Naive thymus-derived CD4-positive, alpha-beta T cell (primary cell): ENCODE data around the gene SEC14L2. TPM values are rescaled to one million over a fixed set of nuclear protein-coding genes. Genes with fewer than 3 reads are reported as not detected.

Experiments
- ATAC-seq: fragments of 150-1000 bp; cut with Tn5 transposase; 2 replicates; pipeline ENCODE4 v1.10.0; 2021; ENCODE audit warnings: mild to moderate bottlenecking, moderate library complexity
- CTCF ChIA-PET: fragments of 350-600 bp; sonication (Branson Sonifier 250); formaldehyde crosslinking; loops from one replicate; lab custom pipeline; 2021; ENCODE audit warnings: antibody characterized with exemption; lab: Charles Lee
- POLR2A ChIA-PET: fragments of 350-600 bp; sonication (Branson Sonifier 250); formaldehyde crosslinking; loops from one replicate; lab custom pipeline; 2021; ENCODE audit warnings: antibody characterized with exemption, inconsistent platforms; lab: Charles Lee
- DNase-seq, 9 donors: peaks; one replicate each; pipeline versions ENCODE4 v3.0.0 to v3.0.0-alpha.2; 2020 to 2022; ENCODE audit warnings: mixed read lengths in 1 of 9
- H3K27ac ChIP-seq: one replicate; pipeline ENCODE4 v1.7.0; 2013; ENCODE audit warnings: mild to moderate bottlenecking, low read depth, low read length, moderate library complexity
- H3K27me3 ChIP-seq, 2 donors: one replicate each; pipeline ENCODE4 v1.7.0; 2013; ENCODE audit warnings: low read length in 2 of 2, mild to moderate bottlenecking in 2 of 2, moderate library complexity in 2 of 2; ENCODE audit not compliant: control insufficient read depth in 2 of 2, insufficient read depth in 2 of 2
- H3K36me3 ChIP-seq, 3 experiments: 1 replicate in 2 of 3; 2 replicates in 1 of 3; pipeline ENCODE4 v1.7.0; 2013; ENCODE audit warnings: low read length in 3 of 3, mild to moderate bottlenecking in 3 of 3, moderate library complexity in 1 of 3; ENCODE audit not compliant: insufficient read depth in 3 of 3, control insufficient read depth in 2 of 3
- H3K4me1 ChIP-seq, 2 donors: one replicate each; pipeline ENCODE4 v1.7.0; 2013; ENCODE audit warnings: low read length in 2 of 2, mild to moderate bottlenecking in 2 of 2, moderate library complexity in 1 of 2; ENCODE audit not compliant: control insufficient read depth in 2 of 2, insufficient read depth in 2 of 2
- H3K4me3 ChIP-seq: 2 replicates; pipeline ENCODE4 v1.7.0; 2013; ENCODE audit warnings: mild to moderate bottlenecking, low read length
- H3K9me3 ChIP-seq, 3 experiments: 1 replicate in 2 of 3; 2 replicates in 1 of 3; pipeline ENCODE4 v1.7.0; 2013; ENCODE audit warnings: low read length in 3 of 3; ENCODE audit not compliant: control insufficient read depth in 2 of 3
- H3K27ac Mint-ChIP-seq, 9 donors: one replicate each; pipeline ENCODE4 v1.8.0; 2020 to 2022; ENCODE audit warnings: mixed read lengths in 9 of 9, mild to moderate bottlenecking in 8 of 9, moderate library complexity in 5 of 9, inconsistent platforms in 2 of 9
- H3K27me3 Mint-ChIP-seq, 5 donors: one replicate each; pipeline ENCODE4 v1.8.0; 2021 to 2022; ENCODE audit warnings: mixed read lengths in 5 of 5, mild to moderate bottlenecking in 1 of 5
- H3K36me3 Mint-ChIP-seq, 5 donors: one replicate each; pipeline ENCODE4 v1.8.0; 2020 to 2022; ENCODE audit warnings: mixed read lengths in 5 of 5, mild to moderate bottlenecking in 3 of 5, inconsistent platforms in 1 of 5
- H3K4me1 Mint-ChIP-seq, 7 donors: one replicate each; pipeline ENCODE4 v1.8.0; 2020 to 2022; ENCODE audit warnings: mixed read lengths in 7 of 7, mild to moderate bottlenecking in 3 of 7, inconsistent platforms in 1 of 7
- H3K4me3 Mint-ChIP-seq, 10 donors: one replicate each; pipeline ENCODE4 v1.8.0; 2020 to 2022; ENCODE audit warnings: mild to moderate bottlenecking in 10 of 10, mixed read lengths in 10 of 10, moderate library complexity in 6 of 10, inconsistent platforms in 2 of 10
- H3K9me3 Mint-ChIP-seq, 11 donors: one replicate each; pipeline ENCODE4 v1.8.0; 2020 to 2022; ENCODE audit warnings: mixed read lengths in 11 of 11, mild to moderate bottlenecking in 4 of 11, inconsistent platforms in 1 of 11, moderate library complexity in 1 of 11
- intact Hi-C, 2 donors: fragments of 100-400 bp; cut with micrococcal nuclease; formaldehyde crosslinking; loops; one replicate each; pipeline ENCODE4 v1.15.1; 2023
- polyA plus RNA-seq, 2 donors: library from polyadenylated mRNA; unstranded; fragments of 300-500 nt; fragmentation: Illumina TruSeq; gene quantifications; one replicate each; pipeline ENCODE4 v1.2.3, GENCODE V29; 2021
- total RNA-seq, 6 experiments: library from RNA in 5 of 6; stranded (reverse) in 5 of 6; gene quantifications; 1 replicate in 5 of 6; 2 replicates in 1 of 6; pipeline ENCODE4 v1.2.3 and lab custom pipeline; 2021 to 2026

The SEC14L2 gene
- total and polyA plus RNA-seq, 7 experiments from 2014 or later: 10.7 to 147 (median 16.5) TPM

DNA sequence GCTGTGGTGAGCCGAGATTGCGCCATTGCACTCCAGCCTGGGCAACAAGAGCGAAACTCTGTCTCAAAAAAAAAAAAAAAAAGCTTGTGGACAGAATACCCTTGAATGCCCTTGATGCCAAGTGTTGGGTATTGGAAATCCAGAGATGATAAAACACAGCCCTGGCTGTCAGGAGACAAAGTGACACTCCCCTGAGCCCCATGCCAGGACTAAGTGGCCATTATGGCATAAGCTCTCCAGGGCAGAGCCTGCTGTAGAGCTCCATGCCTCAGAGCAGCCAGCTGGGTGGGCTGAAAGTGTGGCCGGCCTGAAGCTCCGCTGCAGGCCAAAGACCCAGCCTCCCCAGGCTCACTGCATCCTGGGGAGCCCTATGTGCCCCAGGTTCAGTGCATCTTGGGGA lies 14.5 kb upstream of the SEC14L2 start:
- Histone ChIP-seq H3K4me1 (peaks cover 0 to under 1% of the 10 kb centered on the region in 2 donors), H3K4me3 (no peak overlapping the region), H3K27ac (no peak overlapping the region), H3K27me3 (no peaks in the 10 kb centered on the region), H3K9me3 (no peaks in the 10 kb centered on the region), H3K36me3 (no peaks in the 10 kb centered on the region)
- ChIA-PET CTCF (interaction anchor here (1.5 to 4.0 kb wide), 2 partner anchors 94 to 275 kb away, joined by 5 to 33 read pairs; partner anchors contain the start of gene CASTOR1), POLR2A (interaction anchor here (0.8 kb wide), 1 partner anchor 88 kb away, joined by 3 read pairs; no protein-coding TSS in a partner anchor)
- no peak for DNase-seq
- no peak for ATAC-seq
- Mint-ChIP-seq H3K27me3 (peaks cover 0 to under 1% (median 0%) of the 10 kb centered on the region in 5 donors), H3K36me3 (peaks cover 0 to 2% (median 0%) of the 10 kb centered on the region in 5 donors), H3K4me1 (peaks cover 4 to 11% (median 6%) of the 10 kb centered on the region in 7 donors), H3K4me3 (no peak overlapping the region), H3K27ac (no peak overlapping the region), H3K9me3 (no peaks in the 10 kb centered on the region)
- intact Hi-C loops: no loop called here

- Histone ChIP-seq H3K9me3 (no peaks in the 10 kb centered on the region), H3K36me3 (no peaks in the 10 kb centered on the region), H3K4me1 (peaks cover 3 to 4% of the 10 kb centered on the region in 2 donors), H3K27ac (no peak overlapping the region), H3K4me3 (no peak overlapping the region), H3K27me3 (no peaks in the 10 kb centered on the region)
- H3K36me3 Mint-ChIP-seq: peaks cover 0 to 2% (median 0%) of the 10 kb centered on the region in 5 donors
- peak overlapping the region in 1 of 9 donors; percentile 49 for H3K27ac Mint-ChIP-seq
- ChIA-PET POLR2A (interaction anchor here (0.8 to 10.1 kb wide), 2 partner anchors 88 to 93 kb away, joined by 3 to 84 read pairs; partner anchors contain the start of gene CASTOR1), CTCF (interaction anchor here (0.9 to 4.0 kb wide), 4 partner anchors 9 to 276 kb away, joined by 3 to 33 read pairs (median 4); partner anchors contain the start of genes CASTOR1 and SF3A1)
- H3K27me3 Mint-ChIP-seq: peaks cover 0 to 4% (median 0%) of the 10 kb centered on the region in 5 donors
- ATAC-seq (no peak), DNase-seq (no peak)
- intact Hi-C loops: no loop called here
- H3K9me3 Mint-ChIP-seq: no peaks in the 10 kb centered on the region
- H3K4me1 Mint-ChIP-seq: peaks cover 6 to 14% (median 9%) of the 10 kb centered on the region in 7 donors
- no peak overlapping the region for H3K4me3 Mint-ChIP-seq
Measured at GRCh38 chr22:30383061-30383460, 13.8 kb upstream of the SEC14L2 start.

DNA sequence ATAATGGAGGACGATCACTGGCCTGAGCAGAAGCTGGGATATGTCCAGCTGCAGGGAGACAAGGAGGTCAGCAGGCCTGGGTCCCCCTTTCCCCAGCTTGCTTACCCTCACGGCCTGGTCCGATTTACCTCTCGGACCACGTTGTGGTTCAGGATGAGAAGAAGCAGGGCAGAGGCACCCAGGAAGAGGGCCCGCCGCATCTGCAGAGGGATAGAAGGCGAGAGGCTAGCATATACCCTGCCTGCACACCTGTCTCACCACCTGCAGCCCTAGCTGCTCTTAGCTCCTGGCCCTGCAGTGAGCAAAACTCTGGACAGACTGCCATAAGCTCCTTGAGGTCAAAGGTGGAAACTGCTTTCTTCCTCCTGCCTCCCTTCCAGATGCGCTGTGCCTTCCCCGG lies 10.9 kb upstream of the SEC14L2 start:
- intact Hi-C loops: loop anchor here in 1 of 2 donors (2.0 kb wide), 2 partner anchors 59 to 121 kb away; partner anchors contain the start of gene TBC1D10A
- no peaks in the 10 kb centered on the region for H3K9me3 Mint-ChIP-seq
- ChIA-PET POLR2A (interaction anchor here (0.7 to 10.1 kb wide), 4 partner anchors 11 to 123 kb away, joined by 3 to 84 read pairs (median 5); partner anchors contain the start of genes CASTOR1, CCDC157, SEC14L2 and SF3A1), CTCF (interaction anchor here (0.6 to 9.0 kb wide), 9 partner anchors 31 to 1157 kb away, joined by 3 to 157 read pairs (median 4); partner anchors contain the start of genes CASTOR1 and OSM)
- no peak overlapping the region for H3K4me3 ChIP-seq
- DNase-seq (no peak), ATAC-seq (no peak)
- peaks cover 0 to 4% (median 0%) of the 10 kb centered on the region in 5 donors for H3K27me3 Mint-ChIP-seq
- peak overlapping the region in 2 of 9 donors; percentile 48 to 51 for H3K27ac Mint-ChIP-seq
- no peaks in the 10 kb centered on the region for H3K36me3 Mint-ChIP-seq
- H3K4me1 ChIP-seq: peaks cover 3 to 4% of the 10 kb centered on the region in 2 donors
- no peaks in the 10 kb centered on the region for H3K36me3 ChIP-seq
- no peak overlapping the region for H3K27ac ChIP-seq
- no peaks in the 10 kb centered on the region for H3K9me3 ChIP-seq
- peaks cover 6 to 14% (median 10%) of the 10 kb centered on the region in 7 donors for H3K4me1 Mint-ChIP-seq
- H3K4me3 Mint-ChIP-seq: peak overlapping the region in 8 of 10 donors; percentile 14 to 83 (median 50)
- no peaks in the 10 kb centered on the region for H3K27me3 ChIP-seq

DNA sequence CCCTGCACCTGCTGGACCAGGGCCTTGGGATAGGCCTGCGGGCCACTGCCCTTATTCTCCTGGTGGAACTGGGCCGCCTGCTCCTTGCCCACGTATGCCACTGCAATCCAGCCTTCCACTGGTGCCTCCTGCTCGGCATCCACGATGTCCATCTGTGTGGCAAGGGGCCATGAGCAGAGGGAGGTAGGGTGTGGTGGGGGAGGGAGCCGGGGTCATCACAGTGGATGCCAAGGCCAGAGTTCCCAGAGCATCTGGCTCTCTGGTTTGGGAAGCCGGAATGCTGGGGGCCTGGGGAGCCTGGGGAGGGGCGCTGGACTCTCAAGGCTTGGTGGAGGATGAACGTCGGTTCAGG lies 10.2 kb upstream of the SEC14L2 start:
- Mint-ChIP-seq H3K27ac (peak overlapping the region in 3 of 9 donors; percentile 28 to 60 (median 48)), H3K9me3 (no peaks in the 10 kb centered on the region), H3K4me1 (peaks cover 11 to 19% (median 16%) of the 10 kb centered on the region in 7 donors), H3K4me3 (peak overlapping the region; percentile 44 to 83 (median 77)), H3K27me3 (peaks cover 0 to 4% (median 0%) of the 10 kb centered on the region in 5 donors), H3K36me3 (no peaks in the 10 kb centered on the region)
- DNase-seq (no peak), ATAC-seq (no peak)
- Histone ChIP-seq H3K9me3 (no peaks in the 10 kb centered on the region), H3K27me3 (no peaks in the 10 kb centered on the region), H3K36me3 (no peaks in the 10 kb centered on the region), H3K4me3 (no peak overlapping the region), H3K27ac (no peak overlapping the region), H3K4me1 (peaks cover 3 to 9% of the 10 kb centered on the region in 2 donors)
- ChIA-PET POLR2A (interaction anchor here (0.9 to 10.1 kb wide), 3 partner anchors 30 to 97 kb away, joined by 3 to 84 read pairs (median 5); partner anchors contain the start of genes CASTOR1, CCDC157 and SF3A1), CTCF (interaction anchor here (0.7 to 9.0 kb wide), 8 partner anchors 32 to 282 kb away, joined by 3 to 157 read pairs (median 4); partner anchors contain the start of gene CASTOR1)
- intact Hi-C loops: loop anchor here in 1 of 2 donors (2.0 kb wide), 2 partner anchors 60 to 122 kb away; partner anchors contain the start of gene TBC1D10A

DNA sequence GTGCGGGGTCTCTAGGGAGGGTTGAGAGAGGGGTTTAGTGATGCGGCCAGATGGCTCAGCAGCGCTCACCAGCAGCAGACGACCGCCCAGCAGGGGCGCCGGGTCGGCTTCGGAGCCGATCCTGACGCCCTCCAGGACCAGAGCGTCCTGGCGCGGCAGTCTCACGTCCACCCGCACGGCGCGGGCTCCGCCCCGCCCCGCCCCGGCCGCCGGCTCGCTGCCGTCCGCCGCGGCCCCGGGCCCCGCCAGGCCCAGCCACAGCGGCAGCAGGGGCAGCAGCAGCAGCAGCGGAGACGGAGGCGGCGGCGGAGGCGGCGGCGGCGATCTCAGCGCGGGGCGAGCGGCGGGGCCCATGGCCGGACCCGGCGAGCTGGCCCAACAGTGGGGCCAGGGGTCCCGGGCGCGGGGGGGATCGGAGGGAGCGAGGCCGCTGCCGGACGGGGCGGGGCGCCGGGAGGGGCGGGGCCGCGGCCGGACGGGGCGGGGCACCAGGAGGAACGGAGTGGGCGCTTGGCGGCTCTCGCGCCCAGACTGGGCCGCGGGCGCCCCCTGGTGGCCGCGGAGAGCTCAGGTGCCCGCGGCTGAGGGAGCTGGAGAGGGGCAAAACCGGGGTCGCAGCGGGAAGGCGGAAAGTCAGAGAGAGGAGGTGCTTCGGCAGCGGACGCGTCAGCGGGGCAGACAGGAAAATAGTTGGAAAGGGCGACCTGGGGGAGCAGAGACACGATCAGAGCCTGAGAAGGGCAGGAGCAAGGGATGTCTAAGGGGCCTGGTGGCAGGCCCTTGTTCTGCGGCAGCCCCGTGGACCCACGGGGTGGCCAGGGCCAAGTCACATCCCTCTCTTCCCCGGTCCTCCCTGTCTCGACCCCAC lies 9.6 kb upstream of the SEC14L2 start, which contains the start of gene RNF215:
TSS of gene RNF215 (minus strand) at position 452 of the 868 bp plus-strand sequence. CDS start at position 354, 98 bp downstream.
- H3K27ac ChIP-seq: peak within 1 kb of the TSS; percentile 26
- H3K4me1 ChIP-seq: peaks cover 3 to 10% of the 10 kb centered on the region in 2 donors
- ATAC-seq (peak; percentile 97), DNase-seq (peak; percentile 55 to 92 (median 82))
- intact Hi-C loops: loop anchor here (1.0 to 2.0 kb wide), 7 partner anchors 31 to 279 kb away; partner anchors contain the start of genes SF3A1 (in 2 of the 2) and TBC1D10A (in 2 of the 2)
- ChIA-PET CTCF (interaction anchor here (0.7 to 9.0 kb wide), 21 partner anchors 10 to 283 kb away, joined by 3 to 157 read pairs (median 4); partner anchors contain the start of genes CASTOR1 and SEC14L2), POLR2A (interaction anchor here (0.9 to 10.1 kb wide), 3 partner anchors 31 to 97 kb away, joined by 4 to 84 read pairs (median 5); partner anchors contain the start of genes CASTOR1, CCDC157 and SF3A1)
- H3K27ac Mint-ChIP-seq: peak within 1 kb of the TSS in 6 of 9 donors; percentile 41 to 86 (median 70)
- H3K9me3 ChIP-seq: no peaks in the 10 kb centered on the region
- no peaks in the 10 kb centered on the region for H3K27me3 ChIP-seq
- H3K4me1 Mint-ChIP-seq: peaks cover 16 to 22% (median 20%) of the 10 kb centered on the region in 7 donors
- peak within 1 kb of the TSS; percentile 54 to 83 (median 78) for H3K4me3 Mint-ChIP-seq
- H3K9me3 Mint-ChIP-seq: no peaks in the 10 kb centered on the region
- H3K36me3 Mint-ChIP-seq: no peaks in the 10 kb centered on the region
- H3K27me3 Mint-ChIP-seq: peaks cover 0 to 4% (median 0%) of the 10 kb centered on the region in 5 donors
- H3K4me3 ChIP-seq: no peak within 1 kb of the TSS
- no peaks in the 10 kb centered on the region for H3K36me3 ChIP-seq
